H1 (cell line): ENCODE measurements around the gene GABRG3. TPM values are rescaled to one million over a fixed set of nuclear protein-coding genes. Genes with fewer than 3 reads are reported as not detected.

ENCODE experiments used
- BACH1 ChIP-seq: IDR thresholded peaks from 2 replicates; pipeline ENCODE4 v1.6.1; 2012; ENCODE audit warnings: low read length, improper control_type of control experiment
- CEBPB ChIP-seq: IDR thresholded peaks from 2 replicates; pipeline ENCODE4 v1.6.1; 2012; ENCODE audit warnings: low read depth, low read length
- GABPA ChIP-seq: IDR thresholded peaks from 2 replicates; pipeline ENCODE4 v1.6.1; 2011; ENCODE audit warnings: mild to moderate bottlenecking, low read length, moderate library complexity, borderline replicate concordance; ENCODE audit not compliant: insufficient read depth
- MAX ChIP-seq: IDR thresholded peaks from 2 replicates; pipeline ENCODE4 v1.6.1; 2012; ENCODE audit warnings: inconsistent platforms
- TAF7 ChIP-seq: optimal IDR thresholded peaks from 2 replicates; pipeline ENCODE3; 2011; ENCODE audit warnings: low read depth, mild to moderate bottlenecking, inconsistent platforms, low read length, moderate library complexity, borderline replicate concordance
- ZNF274 ChIP-seq: IDR thresholded peaks from 2 replicates; pipeline ENCODE4 v1.7.0; 2012; ENCODE audit warnings: low read length, borderline replicate concordance; ENCODE audit errors: extremely low read depth
- polyA plus RNA-seq, 7 experiments: library from polyadenylated mRNA; depleted of rRNA in 3 of 7; stranded (reverse) in 5 of 7; unstranded in 2 of 7; fragments of >200 nt in 5 of 7; fragments of 200-250 nt in 2 of 7; gene quantifications; 1 replicate in 5 of 7; 2 replicates in 1 of 7; 4 replicates in 1 of 7; pipeline versions ENCODE4 v1.2.1 to v1.2.3, GENCODE V29; 2011 to 2013; ENCODE audit warnings: missing spikeins in 2 of 7, mixed read lengths in 2 of 7
- total RNA-seq: library from RNA; stranded (reverse); fragmentation: NEBNext Ultra II Directional; extraction: Animal tissue kit (Norgen Biotek cat#: 25700); gene quantifications from 2 replicates; pipeline ENCODE4 v1.2.1, GENCODE V29; 2021
- TF ChIP-seq, protein P1 (sequence below): IDR thresholded peaks from 2 replicates; pipeline ENCODE4 v1.6.1; 2011; ENCODE audit warnings: low read depth, mild to moderate bottlenecking, low read length; ENCODE audit not compliant: insufficient read depth

The GABRG3 gene
- total and polyA plus RNA-seq, 2 of the 8 experiments (the other 6 are each of a cell fraction or from before 2014, with no cell fraction given): 0.17 to 0.80 TPM

DNA sequence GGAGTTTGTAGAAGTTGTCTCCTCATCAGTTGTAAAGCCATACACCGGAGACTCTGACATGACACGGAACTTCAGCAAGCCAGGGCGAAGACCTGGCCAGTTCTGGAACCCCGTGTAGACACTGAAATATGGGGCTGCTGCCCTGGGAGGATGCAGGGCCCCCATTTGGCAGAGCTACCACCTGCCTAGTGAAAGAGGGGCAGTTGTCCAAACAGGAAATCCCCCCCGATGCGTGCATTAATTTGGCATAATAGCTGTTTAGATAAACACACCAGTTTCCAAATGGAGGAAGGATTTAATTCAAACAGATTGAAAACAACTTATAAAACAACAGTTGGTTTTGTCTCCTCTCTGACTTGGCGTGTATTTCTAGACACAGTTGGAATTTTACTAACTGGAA lies 357.2 kb downstream of the GABRG3 start (continued):
- TF ChIP-seq ZNF274: no peak
- no peak for TF ChIP-seq GABPA
- no peak for TF ChIP-seq TAF7
- no peak for TF ChIP-seq BACH1
- no peak for TF ChIP-seq MAX
- TF ChIP-seq CEBPB: no peak
- TF ChIP-seq, protein P1, sequence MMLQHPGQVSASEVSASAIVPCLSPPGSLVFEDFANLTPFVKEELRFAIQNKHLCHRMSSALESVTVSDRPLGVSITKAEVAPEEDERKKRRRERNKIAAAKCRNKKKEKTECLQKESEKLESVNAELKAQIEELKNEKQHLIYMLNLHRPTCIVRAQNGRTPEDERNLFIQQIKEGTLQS: no peak
